ENCODE results near the gene PRM2.

Gene PRM2

DNA sequence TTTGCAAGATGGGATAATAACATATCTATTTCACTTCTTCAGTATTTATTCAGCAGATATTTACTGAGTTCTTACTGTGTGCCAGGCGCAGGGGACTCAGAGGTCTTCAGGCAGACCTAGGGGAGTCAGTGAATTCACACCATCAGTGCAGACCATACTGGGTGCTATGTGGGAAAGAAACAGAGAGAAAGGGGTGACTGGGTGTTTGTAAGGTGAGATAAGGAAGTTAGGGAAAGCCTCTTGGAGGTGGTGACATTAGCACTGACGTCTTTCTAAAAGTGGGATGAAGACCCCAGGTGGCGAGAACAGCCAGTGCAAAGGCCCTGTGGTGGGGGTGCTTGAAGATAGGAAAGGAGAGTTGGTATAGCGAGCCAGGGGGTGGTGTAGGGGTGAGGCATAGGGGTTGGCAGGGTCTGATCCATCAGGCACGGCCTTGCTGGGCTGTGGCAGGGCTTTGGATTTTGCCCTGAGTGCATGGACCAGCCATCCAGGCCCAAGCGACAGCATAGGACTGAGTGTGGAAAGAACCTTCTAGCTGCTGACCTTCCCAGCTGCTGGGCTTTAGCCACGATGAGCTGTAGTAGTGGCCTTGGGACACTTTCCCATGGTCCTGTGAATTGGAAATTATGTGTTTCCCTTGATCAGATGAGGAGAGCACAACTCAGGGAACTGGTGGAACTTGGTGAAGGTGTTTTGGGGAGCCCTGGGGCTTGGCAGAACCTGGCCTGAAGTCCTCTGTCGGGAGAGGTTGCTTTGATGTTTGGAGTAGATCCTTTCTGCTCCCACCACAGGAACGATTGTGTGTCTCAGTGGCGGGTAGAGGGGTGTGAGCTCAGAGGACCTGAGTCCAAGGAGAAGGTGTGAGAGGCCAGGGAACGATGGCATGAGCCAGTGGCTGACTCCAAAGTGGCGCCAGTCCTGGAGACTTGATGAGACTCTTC is 16.4 kb downstream of the PRM2 start:
- TF ChIP-seq ZNF623 (tag by site-specific recombination; IDR thresholded peaks at IDR 0.05), result peak; percentile 98
- no peak for TF ChIP-seq ZNF335 (tag by site-specific recombination; conservative IDR thresholded peaks at IDR 0.05)
- ChIA-PET POLR2A (interaction anchor here (0.6 to 1.1 kb wide), 2 partner anchors 31 to 86 kb away, joined by 3 to 7 read pairs; no protein-coding TSS in a partner anchor), CTCF (interaction anchor here (0.7 to 6.8 kb wide), 4 partner anchors 24 to 294 kb away, joined by 3 to 58 read pairs (median 4); no protein-coding TSS in a partner anchor)
- H3K4me3 ChIP-seq (ENCODE audit: low read depth, low read length), result no peak overlapping the region
- no peaks in the 10 kb centered on the region for H3K36me3 ChIP-seq (ENCODE audit: control insufficient read depth in 2 of 2, insufficient read depth in 1 of 2, low read length in 2 of 2)
- no peak overlapping the region for H3K27ac ChIP-seq (ENCODE audit: extremely low read depth, low read depth, low read length)
- no peaks in the 10 kb centered on the region for H3K9me3 ChIP-seq (ENCODE audit: control insufficient read depth, insufficient read depth, low read depth, low read length)
- peaks cover 5% of the 10 kb centered on the region; the same call in 1 of the 2 replicates for H3K4me1 ChIP-seq (ENCODE audit: control insufficient read depth, insufficient read depth, low read length)

DNA sequence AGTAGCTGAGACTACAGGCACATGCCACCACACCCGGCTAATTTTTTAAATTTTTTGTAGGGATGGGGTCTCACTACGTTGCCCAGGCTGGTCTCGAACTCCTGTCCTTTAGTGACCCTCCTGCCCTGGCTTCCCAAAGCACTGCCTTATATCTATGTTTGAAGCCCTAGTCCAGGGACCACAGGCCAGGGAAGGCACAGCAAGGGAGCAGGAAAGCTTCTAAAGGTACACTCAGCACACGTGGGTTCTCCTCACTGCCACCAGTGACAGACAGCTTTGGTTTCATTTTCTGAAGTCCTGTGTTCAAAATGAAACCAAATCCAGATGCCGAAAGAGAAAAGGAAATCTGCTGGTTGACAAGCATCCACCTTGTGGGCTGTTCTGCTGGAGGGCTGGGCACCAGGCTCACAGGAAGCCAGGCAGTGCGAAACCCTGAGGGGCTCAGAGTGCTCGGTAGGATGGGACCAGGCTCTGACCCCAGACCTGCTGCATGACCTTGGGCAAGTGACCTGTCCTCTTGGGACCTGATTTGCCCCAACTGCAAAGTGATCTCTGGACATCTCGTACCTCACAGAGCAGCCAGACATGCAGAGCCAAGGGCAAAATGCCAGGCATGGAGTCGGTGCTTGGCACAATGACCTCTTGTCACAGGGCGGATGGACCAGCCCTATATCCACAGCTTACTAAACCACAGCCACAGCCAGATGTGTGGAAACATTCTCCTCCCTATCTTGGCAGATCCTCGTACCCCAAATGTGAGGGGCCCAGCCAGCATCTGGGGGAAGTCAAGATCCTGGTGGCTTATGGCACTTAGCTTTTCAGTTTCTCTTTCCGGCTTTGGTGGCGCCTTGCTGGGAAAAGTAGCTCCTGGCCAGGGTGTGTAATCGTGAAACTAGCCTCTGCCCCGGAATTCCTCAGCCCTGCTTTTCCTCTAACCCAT is 17.5 kb downstream of the PRM2 start:
- TF ChIP-seq ZNF624 (tag by site-specific recombination; IDR thresholded peaks at IDR 0.05) (no peak), ZNF121 (tag by site-specific recombination; IDR thresholded peaks at IDR 0.05) (peak; percentile 70; the same call in 1 of the 2 replicates), ZNF529 (tag by site-specific recombination; IDR thresholded peaks at IDR 0.05; ENCODE audit: insufficient replicate concordance) (no peak), REPIN1 (tag by site-specific recombination; IDR thresholded peaks at IDR 0.05; ENCODE audit: low read depth) (no peak), ZNF830 (tag by site-specific recombination; IDR thresholded peaks at IDR 0.05; ENCODE audit: low read depth) (no peak), KLF7 (tag by site-specific recombination; IDR thresholded peaks at IDR 0.05; ENCODE audit: borderline replicate concordance) (no peak)
- H3K4me3 ChIP-seq (ENCODE audit: low read depth, low read length), result no peak overlapping the region
- ChIA-PET CTCF (interaction anchor here (0.9 to 6.8 kb wide), 5 partner anchors 12 to 293 kb away, joined by 3 to 58 read pairs (median 4); no protein-coding TSS in a partner anchor), POLR2A (interaction anchor here (0.5 kb wide), 1 partner anchor 74 kb away, joined by 4 read pairs; no protein-coding TSS in a partner anchor)
- H3K36me3 ChIP-seq (ENCODE audit: control insufficient read depth in 2 of 2, insufficient read depth in 1 of 2, low read length in 2 of 2), result no peaks in the 10 kb centered on the region
- H3K4me1 ChIP-seq (ENCODE audit: control insufficient read depth, insufficient read depth, low read length), result peaks cover 5% of the 10 kb centered on the region; the same call in 1 of the 2 replicates
- H3K27ac ChIP-seq (ENCODE audit: extremely low read depth, low read depth, low read length), result no peak overlapping the region
- H3K9me3 ChIP-seq (ENCODE audit: control insufficient read depth, insufficient read depth, low read depth, low read length), result no peaks in the 10 kb centered on the region

DNA sequence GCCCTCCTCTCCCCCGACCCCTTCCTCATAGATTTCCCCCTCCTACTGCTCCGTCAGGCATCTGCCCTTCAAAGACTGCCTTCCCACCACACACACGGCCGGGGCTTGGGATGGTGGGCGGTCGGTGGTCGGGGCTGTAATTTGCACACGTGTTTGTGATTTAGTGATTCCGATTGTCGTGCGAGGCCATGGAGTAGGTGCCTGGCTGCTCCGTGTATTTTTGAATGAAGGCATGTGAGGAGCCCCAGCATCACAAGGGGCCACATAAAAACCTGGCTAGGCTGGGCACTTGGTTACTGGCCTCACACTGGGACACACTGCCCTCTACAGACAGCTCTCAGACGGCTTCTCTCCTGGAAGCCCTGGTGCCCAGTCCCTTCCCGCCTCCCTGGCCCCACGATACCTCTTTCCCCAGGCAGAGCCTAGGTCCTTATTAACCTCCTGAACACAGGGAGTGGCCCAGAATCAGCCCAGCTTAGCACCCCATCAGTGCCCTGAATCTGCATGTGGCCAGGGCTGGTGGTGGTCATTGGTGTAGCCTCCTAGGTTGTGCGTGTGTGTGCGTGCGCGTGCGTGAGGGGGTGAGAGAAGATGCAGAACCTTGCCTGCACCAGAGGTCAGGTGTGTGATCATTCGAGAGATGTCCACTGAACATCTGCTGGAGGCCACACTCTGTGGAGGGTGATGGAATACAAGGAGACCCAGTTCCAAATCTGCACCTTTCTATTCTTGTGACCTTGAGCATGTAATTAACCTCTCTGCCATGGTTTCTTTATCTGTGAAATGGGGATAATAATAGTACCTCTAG is 18.9 kb downstream of the PRM2 start:
- no peaks in the 10 kb centered on the region for H3K36me3 ChIP-seq (ENCODE audit: control insufficient read depth in 2 of 2, insufficient read depth in 1 of 2, low read length in 2 of 2)
- no peak overlapping the region for H3K4me3 ChIP-seq (ENCODE audit: low read depth, low read length)
- no peak overlapping the region; the same call in 1 of the 2 replicates for H3K27ac ChIP-seq (ENCODE audit: extremely low read depth, low read depth, low read length)
- peaks cover 5% of the 10 kb centered on the region; the same call in 1 of the 2 replicates for H3K4me1 ChIP-seq (ENCODE audit: control insufficient read depth, insufficient read depth, low read length)
- POLR2A ChIA-PET, result interaction anchor here (1.0 to 2.0 kb wide), 5 partner anchors 12 to 274 kb away, joined by 3 to 15 read pairs (median 4); partner anchors contain the start of gene TNP2
- H3K9me3 ChIP-seq (ENCODE audit: control insufficient read depth, insufficient read depth, low read depth, low read length), result no peaks in the 10 kb centered on the region
- CTCF ChIA-PET, result interaction anchor here (0.6 to 6.8 kb wide), 20 partner anchors 10 to 304 kb away, joined by 3 to 58 read pairs (median 4); no protein-coding TSS in a partner anchor
- TF ChIP-seq, protein P1, sequence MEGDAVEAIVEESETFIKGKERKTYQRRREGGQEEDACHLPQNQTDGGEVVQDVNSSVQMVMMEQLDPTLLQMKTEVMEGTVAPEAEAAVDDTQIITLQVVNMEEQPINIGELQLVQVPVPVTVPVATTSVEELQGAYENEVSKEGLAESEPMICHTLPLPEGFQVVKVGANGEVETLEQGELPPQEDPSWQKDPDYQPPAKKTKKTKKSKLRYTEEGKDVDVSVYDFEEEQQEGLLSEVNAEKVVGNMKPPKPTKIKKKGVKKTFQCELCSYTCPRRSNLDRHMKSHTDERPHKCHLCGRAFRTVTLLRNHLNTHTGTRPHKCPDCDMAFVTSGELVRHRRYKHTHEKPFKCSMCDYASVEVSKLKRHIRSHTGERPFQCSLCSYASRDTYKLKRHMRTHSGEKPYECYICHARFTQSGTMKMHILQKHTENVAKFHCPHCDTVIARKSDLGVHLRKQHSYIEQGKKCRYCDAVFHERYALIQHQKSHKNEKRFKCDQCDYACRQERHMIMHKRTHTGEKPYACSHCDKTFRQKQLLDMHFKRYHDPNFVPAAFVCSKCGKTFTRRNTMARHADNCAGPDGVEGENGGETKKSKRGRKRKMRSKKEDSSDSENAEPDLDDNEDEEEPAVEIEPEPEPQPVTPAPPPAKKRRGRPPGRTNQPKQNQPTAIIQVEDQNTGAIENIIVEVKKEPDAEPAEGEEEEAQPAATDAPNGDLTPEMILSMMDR (tag by site-specific recombination; IDR thresholded peaks at IDR 0.05), result peak; percentile 80
- TF ChIP-seq ZNF335 (tag by site-specific recombination; conservative IDR thresholded peaks at IDR 0.05), result no peak; the same call in 1 of the 2 replicates
- peak; percentile 75 for TF ChIP-seq ZBTB20 (tag by site-specific recombination; IDR thresholded peaks at IDR 0.05)
- peak; percentile 71; the same call in 1 of the 2 replicates for TF ChIP-seq ZNF2 (tag by site-specific recombination; IDR thresholded peaks at IDR 0.05)
- peak; percentile 44 for TF ChIP-seq EGR2 (tag by site-specific recombination; IDR thresholded peaks at IDR 0.05; ENCODE audit: low read depth)
- peak; percentile 31; the same call in 1 of the 2 replicates for TF ChIP-seq ZEB2 (tag by site-specific recombination; IDR thresholded peaks at IDR 0.05)
- no peak for TF ChIP-seq ZNF266 (tag by site-specific recombination; IDR thresholded peaks at IDR 0.05; ENCODE audit: low read depth)
- TF ChIP-seq ZXDB (tag by site-specific recombination; IDR thresholded peaks at IDR 0.05), result peak; percentile 10; the same call in 1 of the 2 replicates
- peak; percentile 83 for TF ChIP-seq ZNF654 (tag by site-specific recombination; IDR thresholded peaks at IDR 0.05; ENCODE audit: low read depth)
- peak; percentile 65; the same call in 1 of the 2 replicates for TF ChIP-seq ZSCAN30 (tag by site-specific recombination; IDR thresholded peaks at IDR 0.05)
- TF ChIP-seq ZNF394 (tag by site-specific recombination; IDR thresholded peaks at IDR 0.05; ENCODE audit: borderline replicate concordance), result peak; percentile 11; the same call in 1 of the 2 replicates
- TF ChIP-seq ZNF132 (tag by site-specific recombination; IDR thresholded peaks at IDR 0.05; ENCODE audit: borderline replicate concordance), result no peak
- TF ChIP-seq, protein P2, sequence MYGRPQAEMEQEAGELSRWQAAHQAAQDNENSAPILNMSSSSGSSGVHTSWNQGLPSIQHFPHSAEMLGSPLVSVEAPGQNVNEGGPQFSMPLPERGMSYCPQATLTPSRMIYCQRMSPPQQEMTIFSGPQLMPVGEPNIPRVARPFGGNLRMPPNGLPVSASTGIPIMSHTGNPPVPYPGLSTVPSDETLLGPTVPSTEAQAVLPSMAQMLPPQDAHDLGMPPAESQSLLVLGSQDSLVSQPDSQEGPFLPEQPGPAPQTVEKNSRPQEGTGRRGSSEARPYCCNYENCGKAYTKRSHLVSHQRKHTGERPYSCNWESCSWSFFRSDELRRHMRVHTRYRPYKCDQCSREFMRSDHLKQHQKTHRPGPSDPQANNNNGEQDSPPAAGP (tag by site-specific recombination; IDR thresholded peaks at IDR 0.05), result 0 out of 2 replicates have a peak, but pooled peaks have one; percentile 32
- peak; percentile 29 for TF ChIP-seq ZIC2 (tag by site-specific recombination; IDR thresholded peaks at IDR 0.05)
- TF ChIP-seq ZBTB48 (tag by site-specific recombination; IDR thresholded peaks at IDR 0.05), result peak; percentile 92
- TF ChIP-seq ZNF366 (tag by site-specific recombination; conservative IDR thresholded peaks at IDR 0.05), result 0 out of 2 replicates have a peak, but pooled peaks have one; percentile 19

All from HEK293 (cell line).